ENCODE data around the gene IRF5. TPM values are rescaled to one million over a fixed set of nuclear protein-coding genes. Genes with fewer than 3 reads are reported as not detected.

The IRF5 gene
- total and polyA plus RNA-seq, 9 donors: 1.6 to 3.5 (median 2.5) TPM

Other genes starting within 250 kb of the IRF5 start
- gene CALU, start 198.6 kb upstream of the IRF5 start, total RNA-seq: 212 TPM
- gene CALU, start 198.6 kb upstream of the IRF5 start, polyA plus RNA-seq (ENCODE audit: insufficient read depth in 1 of 8, insufficient read length in 8 of 8, low replicate concordance in 1 of 8): 100 to 1,000 TPM; 172 to 324 (median 258) TPM
- gene OPN1SW, start 162.1 kb upstream of the IRF5 start, total RNA-seq: not detected
- gene OPN1SW, start 162.1 kb upstream of the IRF5 start, polyA plus RNA-seq (ENCODE audit: insufficient read depth in 1 of 8, insufficient read length in 8 of 8, low replicate concordance in 1 of 8): 1 to 10 TPM; 1.9 to 3.4 (median 2.5) TPM
- gene CCDC136, start 146.0 kb upstream of the IRF5 start, total RNA-seq: 10.7 TPM
- 10 to 100 TPM; 12.0 to 21.5 (median 16.6) TPM for gene CCDC136, start 146.0 kb upstream of the IRF5 start, polyA plus RNA-seq (ENCODE audit: insufficient read depth in 1 of 8, insufficient read length in 8 of 8, low replicate concordance in 1 of 8)
- 339 TPM for gene FLNC, start 107.5 kb upstream of the IRF5 start, total RNA-seq
- gene FLNC, start 107.5 kb upstream of the IRF5 start, polyA plus RNA-seq (ENCODE audit: insufficient read depth in 1 of 8, insufficient read length in 8 of 8, low replicate concordance in 1 of 8): 100 to 1,000 TPM; 378 to 779 (median 506) TPM
- gene ATP6V1F, start 75.1 kb upstream of the IRF5 start, total RNA-seq: 93.5 TPM
- 100 to 1,000 TPM; 110 to 141 (median 123) TPM for gene ATP6V1F, start 75.1 kb upstream of the IRF5 start, polyA plus RNA-seq (ENCODE audit: insufficient read depth in 1 of 8, insufficient read length in 8 of 8, low replicate concordance in 1 of 8)
- 0.58 TPM for gene KCP, start 27.2 kb upstream of the IRF5 start, total RNA-seq
- 1 to 10 TPM in 6 of 8 donors, under 1 TPM in 2; 0.50 to 1.8 (median 1.3) TPM for gene KCP, start 27.2 kb upstream of the IRF5 start, polyA plus RNA-seq (ENCODE audit: insufficient read depth in 1 of 8, insufficient read length in 8 of 8, low replicate concordance in 1 of 8)
- gene TNPO3, start 117.2 kb downstream of the IRF5 start, total RNA-seq: 31.4 TPM
- 10 to 100 TPM; 24.9 to 32.7 (median 29.7) TPM for gene TNPO3, start 117.2 kb downstream of the IRF5 start, polyA plus RNA-seq (ENCODE audit: insufficient read depth in 1 of 8, insufficient read length in 8 of 8, low replicate concordance in 1 of 8)
- gene TSPAN33, start 206.8 kb downstream of the IRF5 start, total RNA-seq: 23.9 TPM
- gene TSPAN33, start 206.8 kb downstream of the IRF5 start, polyA plus RNA-seq (ENCODE audit: insufficient read depth in 1 of 8, insufficient read length in 8 of 8, low replicate concordance in 1 of 8): 10 to 100 TPM; 25.4 to 52.4 (median 46.6) TPM

Measured in muscle of leg (tissue), 9 donors.